ENCODE results near the gene MYBPH.

The MYBPH gene

DNA sequence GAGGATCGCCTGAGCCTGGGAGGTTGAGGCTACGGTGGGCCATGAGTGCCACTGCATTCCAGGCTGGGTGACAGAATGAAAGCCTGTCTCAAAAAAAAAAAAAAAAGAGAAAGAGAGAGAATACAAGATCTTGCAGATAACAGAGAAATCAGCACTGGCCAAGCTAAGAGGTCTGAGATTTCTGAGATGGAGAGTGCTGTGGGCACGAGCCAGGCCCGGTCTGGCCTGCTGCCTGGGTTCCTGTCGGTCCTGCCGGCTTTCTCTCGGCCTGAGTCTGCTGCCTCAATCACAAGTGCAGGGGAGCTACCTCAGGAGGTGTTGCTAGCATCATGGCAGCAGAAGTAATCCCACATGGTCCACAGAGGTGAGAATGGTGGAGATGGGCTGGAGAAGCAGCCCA lies 29.1 kb downstream of the MYBPH start:
- DNase-seq, result no peak

DNA sequence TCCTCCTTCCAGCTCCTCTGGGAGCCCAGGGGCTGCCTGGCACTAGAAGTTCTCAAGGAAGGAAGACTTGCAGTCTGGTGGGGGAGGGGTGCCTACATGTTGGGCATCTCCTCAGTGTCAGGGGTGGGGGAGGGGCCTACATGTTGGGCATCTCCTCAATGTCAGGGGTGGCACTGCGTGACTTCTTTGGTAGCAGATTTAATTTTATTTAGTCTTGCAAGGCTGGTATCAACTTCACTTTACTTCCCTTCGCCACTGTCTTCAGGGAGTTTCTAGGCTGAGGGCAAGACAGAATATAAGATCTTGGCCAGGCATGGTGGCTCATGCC lies 29.6 kb downstream of the MYBPH start:
- no peak for DNase-seq

DNA sequence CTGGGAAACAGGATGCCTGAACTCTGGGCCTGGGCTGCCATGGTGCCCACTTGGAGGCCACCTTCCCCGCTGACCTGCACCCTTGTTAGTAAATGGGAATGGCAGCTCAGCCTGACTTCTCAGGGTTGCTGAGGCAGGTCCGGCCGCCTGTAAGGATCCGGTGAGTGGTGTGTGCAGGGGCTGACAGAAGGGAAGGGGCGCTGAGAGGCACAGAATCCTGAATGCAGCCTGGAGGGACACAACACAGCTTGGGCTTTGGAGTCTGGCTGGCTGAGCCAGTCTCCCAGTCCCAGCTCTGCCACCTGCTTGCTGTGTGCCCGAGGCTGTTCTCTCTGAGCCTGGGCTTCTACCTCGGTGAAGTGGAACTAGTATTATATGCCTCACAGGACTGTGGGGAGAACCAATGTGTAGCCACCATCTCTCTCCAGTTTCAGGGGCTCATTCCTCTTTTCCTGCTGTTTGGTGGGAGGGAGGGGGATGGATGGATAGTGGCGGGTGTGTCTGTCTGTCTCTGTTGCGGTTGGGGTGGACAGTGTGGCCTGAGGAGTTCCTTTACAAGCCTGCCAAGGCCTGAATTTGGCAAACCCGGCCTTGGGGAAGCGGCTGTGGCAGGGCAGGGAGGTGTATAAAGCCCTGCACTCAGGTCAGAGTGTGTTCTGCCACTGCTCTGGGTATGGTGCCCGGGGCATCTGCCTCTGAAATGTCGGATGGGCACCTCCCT lies 30.1 kb downstream of the MYBPH start:
- no peak for DNase-seq

DNA sequence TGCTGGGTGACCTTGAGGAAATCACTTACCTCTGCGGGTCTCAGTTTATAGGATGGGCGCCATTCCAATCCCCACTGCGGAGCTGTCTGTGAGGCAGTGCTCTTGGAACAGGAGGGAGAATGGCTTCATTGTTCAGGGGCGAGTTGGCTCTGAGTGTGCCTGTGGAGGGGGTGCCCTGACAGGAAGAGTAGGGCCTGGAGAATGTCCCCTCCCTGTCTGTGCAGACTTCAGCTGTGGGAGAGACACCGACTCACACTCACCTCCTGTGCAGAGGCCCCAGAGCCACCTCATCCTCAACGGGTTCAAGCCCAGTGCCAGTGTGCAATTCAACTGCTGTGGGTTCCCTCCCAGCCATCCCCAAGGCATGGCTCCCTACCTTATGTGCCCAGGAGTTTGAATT lies 31.0 kb downstream of the MYBPH start:
- no peak for DNase-seq

DNA sequence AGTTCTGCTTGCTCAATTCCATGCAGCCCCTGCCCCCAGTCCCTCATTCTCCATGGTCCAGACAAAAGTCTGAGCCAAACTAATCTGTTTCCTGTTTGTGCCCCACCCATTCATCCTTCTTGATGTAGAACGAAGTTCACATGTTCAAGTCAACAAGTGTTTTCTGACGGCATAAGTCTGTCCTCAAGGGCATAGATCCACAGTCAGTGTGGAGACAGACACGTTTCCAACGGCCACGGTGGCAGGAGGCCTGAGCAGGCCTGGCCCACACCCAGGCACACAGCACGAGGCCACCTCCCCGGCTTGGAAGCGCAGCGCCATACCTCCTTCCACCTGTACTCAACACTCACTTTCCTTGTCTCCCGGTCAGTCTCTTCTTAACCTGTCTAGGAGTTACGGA lies 32.0 kb downstream of the MYBPH start:
- no peak for DNase-seq

DNA sequence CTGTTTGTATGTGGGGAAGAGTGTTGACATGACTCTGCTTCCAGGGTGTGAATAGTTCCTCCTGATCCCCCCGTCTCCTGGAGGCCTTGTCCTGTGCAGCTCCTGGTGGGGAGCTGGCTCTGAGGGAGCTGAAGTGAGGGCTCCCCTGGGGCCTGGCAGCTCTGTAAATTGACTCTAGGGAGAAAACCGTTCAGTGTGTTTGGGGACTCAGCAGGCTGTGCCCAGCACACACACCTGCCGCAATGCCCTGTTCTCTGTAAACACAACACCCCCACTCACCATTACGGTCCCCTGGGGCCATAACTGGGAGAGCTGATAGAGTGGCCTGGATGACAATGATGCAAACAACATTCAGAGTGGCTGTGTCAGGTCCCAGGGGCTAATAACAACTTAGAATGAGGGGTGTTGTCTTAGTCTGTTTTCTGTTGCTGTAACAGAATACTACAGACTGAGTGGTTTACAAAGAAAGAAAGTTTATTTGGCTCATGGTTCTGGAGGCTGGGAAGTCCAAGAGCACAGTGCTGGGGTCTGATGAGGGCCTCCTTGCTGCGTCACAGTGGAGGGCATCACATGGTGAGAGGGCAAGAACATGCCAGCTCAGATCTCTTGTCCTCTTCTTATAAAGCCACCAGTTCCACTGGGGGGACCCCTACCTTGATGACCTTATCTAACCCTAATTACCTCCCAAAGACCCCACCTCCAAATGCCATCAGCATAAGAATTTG lies 32.8 kb downstream of the MYBPH start:
- no peak for DNase-seq

DNA sequence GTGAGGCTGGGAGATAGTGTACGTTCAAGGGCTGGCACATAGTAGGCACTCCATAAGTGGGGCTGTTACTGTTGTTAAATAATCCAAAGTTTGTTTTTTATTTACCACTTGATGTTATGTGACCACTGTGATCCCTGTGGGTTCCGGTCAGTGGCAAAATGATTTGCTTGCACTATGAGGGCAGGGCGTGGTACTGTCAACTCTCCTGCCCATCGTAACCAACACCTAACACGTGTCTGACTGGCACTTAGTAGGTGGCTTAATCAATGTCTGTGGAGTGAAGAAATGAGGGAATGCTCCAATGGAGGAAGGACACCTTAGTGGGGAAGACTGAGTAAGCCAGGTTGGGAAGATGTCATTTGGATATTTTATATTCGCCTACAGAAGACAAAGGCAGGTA lies 33.5 kb downstream of the MYBPH start:
- no peak for DNase-seq

DNA sequence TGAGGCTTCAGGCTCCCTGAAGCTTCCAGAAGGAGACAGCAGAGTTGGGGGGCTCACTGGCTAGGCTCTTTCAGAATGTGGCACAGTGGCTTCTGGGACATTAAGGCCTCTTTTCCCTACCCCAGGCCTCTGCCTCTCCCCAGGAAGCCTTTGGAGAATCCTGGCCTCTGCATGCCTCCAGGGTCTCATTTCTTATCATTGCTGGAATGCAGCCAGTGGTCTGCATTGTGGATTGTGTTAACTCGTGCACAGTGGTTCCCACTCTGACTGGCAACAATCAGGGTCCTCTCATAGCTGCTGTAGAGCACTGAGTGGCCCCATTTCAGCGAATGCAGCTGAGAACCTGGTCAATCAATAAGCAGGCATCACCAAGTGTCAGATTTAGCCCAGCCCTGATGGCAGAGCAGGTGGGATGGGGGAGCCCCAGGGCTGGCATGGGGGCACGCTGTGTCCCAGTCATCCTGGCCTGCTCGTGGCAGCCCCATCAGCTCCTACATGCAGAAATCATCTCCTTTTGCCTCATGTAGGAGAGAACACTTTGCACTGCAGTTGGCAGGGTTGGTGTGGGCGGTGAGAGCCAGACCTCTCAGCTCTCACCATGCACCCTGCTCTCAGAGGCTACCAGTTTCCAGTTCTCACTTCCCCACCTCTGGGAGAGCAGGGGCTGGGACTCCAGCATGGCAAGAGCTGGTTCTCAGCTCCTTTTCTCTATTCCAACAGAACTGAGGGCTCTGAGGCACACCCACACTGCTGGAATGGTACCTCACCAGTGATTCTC lies 34.7 kb downstream of the MYBPH start:
- DNase-seq, result no peak

DNA sequence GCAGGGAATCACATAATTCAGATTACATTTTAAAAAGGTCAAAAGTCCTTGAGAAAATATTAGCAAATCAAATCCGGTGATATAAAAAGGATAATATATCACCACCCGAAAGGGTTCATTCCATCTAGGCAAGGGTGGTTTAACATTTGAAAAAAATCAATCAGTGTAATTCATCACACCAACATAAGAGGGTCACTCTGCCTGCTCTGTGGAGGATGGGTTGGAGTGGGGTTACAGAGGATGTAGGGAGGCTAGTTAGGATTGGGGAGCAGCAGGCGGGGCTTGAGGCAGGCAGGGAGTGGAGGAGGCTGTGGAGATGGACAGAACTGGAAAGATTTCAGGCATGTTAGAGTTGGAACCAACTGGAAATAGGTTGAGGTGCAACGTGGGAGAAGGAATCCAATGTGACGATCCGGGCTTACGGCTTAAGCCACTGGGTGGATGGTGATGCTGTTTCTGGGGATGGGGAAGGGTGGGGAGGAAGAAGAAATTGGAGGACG lies 35.6 kb downstream of the MYBPH start:
- DNase-seq, result no peak

DNA sequence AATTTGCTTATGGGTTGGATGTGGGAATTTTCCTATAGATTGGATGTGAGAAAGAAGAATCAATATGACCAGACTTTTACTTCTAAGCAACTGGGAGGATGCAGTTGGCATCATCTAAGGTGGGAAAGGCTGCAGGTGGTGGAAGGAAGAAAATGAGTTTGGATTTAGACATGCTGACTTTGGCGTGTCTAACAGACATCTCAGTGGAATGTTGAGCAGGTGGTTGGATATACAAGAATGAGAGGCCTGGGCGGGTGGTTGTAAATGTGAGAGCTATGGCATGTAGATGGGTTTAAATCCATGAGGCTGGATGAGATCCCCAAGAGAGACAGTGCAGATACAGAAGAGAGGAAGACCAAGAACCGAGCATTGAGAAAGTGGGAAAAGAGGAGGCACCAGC lies 37.6 kb downstream of the MYBPH start:
- no peak for DNase-seq

DNA sequence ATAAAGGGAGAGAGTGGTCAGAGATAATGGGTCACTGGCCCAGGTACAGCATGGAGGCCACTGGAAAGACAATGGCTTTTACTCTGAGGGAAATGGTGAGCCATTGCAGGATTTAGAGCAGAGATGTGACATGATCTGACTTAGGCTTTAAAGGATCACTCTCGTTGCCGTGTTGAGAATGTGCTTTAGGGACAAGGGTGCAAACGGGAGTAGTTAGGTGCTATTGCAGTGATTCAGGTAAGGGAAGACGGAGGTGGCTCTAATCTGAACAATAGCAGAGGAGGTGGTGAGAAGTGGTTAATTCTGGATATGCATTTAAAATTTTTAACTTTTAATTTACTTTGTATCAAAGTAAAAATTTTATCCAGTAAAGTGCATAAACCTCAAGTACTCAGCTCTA lies 38.3 kb downstream of the MYBPH start:
- no peak for DNase-seq

DNA sequence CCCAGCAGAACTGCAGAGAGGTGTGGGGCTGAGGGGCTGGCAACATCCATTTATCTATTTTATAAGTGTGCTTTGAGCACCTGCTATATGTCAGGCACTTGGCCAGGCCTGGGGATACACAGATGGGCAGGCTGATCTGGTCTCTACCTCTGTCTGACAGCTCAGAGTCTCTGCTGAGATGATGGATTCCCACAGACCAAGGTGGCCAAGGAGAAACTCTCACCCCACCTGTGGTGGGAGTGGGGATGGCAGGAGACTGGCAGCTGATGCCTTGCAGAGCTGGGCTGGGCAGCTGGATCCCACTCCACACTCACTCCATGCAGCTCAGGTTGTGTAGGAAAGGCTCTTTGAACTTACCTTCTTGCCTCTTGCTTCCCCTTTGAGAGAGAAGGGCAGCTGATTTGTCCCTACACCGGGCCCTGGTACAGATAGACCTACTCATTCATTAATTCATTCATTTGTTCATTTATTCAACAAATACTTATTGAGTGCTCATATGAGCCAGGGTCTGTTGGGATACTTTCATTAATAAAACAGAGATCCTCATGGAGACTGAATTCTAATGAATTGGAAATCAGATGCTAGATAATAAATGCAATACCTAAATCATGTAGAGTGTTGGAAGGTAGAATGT lies 39.1 kb downstream of the MYBPH start:
- no peak for DNase-seq

DNA sequence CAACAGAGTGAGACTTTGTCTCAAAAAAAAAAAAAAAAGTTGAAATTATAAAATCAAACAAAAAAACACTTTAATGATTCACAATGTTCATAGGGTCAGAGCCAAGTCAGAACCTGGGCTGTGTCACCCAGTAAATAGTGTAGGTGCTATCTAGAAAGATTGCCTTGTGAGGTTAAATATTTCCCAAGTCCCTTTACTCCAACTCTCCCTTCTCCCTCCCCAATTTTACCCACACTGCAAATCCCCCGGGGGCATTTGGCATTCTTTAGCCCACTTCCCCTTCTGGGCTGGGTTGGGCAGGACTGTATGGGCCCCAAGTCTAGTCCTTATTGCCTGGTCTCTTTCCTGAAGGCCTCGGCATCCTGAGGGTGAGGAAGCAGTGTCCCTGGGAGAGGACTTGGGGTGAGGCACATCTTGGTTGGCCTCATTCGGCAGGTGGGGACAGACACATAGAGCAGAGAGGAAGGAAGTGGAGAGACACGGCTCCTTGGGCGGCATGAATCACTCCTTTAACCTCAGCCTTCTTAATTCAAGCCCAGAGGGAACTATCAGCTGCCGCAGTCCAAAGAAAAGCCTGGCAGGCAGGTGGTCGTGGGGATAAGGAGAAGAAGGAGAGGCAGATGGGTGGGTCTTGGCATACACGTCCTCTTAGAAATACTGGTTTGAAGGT lies 39.9 kb downstream of the MYBPH start:
- no peak for DNase-seq

DNA sequence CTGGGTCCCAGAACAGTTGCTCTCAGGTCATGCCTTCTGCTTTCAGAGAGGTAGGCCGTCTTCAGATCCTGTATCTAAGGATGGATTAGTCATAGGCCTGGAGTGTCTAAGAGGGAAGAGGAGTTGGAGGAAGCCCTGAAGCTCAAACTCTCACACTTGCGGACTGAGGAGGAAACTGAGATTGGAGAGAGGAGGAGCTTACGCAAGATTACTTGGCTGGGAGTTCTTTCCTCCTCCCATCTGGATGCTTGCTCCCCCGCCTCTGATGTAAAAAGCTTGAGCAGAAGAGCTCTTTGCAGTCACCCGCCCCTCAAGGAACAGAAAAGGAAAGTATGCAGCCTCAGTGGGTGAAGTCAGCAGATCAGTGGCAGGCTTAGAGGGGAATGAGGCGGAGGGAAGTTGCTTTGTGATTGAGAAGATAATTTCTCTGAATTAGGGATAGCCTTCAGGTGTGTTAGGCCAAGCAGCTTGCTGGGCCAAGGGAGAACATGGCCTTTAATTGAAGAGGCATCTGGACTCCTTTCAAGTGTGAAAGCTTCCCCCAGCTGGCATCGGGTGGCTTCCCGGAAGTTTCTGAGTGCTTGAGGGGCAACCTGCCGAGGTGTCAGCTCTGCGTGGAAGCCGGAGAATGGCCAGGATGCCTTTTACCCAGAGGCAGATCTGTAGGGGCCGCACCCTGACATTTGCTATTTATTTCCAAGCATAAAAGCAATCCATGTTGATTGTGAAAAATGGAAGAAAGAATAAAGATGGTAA lies 41.5 kb downstream of the MYBPH start:
- DNase-seq, result no peak

DNA sequence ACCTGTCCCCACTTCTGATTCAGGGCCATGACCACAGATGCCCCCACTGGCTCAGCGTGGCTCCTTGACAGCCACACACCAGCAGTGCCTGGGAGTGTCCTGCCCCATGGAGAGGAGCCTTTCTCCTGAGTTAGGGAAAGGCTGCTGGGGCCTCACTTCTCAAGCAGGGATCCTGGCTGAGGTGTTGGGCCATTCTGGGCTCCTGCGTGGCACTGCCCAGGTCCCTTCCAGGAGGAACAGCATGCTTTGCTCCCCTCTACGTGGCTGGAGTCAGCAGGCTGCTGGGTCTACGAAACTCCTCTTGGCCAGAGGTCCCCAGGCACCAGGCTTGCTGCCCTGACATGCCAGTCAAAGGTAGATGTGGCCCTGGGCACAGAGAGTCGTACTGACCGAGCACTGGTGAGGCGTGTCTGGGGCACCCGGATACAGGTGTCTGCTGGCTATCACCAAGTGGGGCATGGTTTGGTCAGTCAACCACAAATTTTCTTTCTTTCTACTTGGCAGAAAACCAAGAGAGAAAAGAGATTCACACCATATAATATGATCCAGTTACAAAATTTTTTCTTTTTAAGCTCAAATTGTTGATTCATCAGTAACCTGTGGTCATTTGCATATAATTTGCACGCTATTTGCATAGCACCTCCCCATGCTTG lies 44.0 kb downstream of the MYBPH start:
- no peak for DNase-seq

DNA sequence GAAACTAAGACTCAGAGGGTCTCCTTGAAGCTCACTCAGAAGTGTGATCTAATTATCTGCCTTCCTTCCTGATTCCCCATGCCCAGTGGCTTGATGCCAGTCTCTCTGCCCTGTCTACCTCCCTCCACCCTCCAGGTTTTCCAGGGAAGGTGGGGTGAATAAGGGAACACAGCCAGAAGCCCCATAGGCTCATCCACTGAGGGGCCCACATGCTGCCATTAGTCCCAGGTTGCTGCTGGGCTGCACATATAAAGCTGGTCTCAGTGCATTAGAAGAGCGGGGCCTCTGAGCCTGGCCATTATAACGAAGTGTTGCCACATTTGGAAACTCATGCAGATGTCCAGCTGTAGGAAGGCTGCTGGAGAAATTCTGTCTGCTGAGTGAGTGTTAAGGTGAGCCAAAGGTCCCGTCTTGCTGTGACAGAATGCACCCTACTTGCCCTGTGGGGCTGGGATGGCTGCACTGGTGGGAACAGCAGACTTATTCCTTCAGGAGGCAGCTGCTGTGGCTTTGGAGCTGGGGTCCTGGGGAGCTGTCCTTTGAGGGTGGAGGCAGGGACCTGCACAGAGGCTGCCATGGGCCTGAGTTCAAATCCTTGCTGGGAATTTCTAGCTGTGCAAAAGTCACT lies 45.2 kb downstream of the MYBPH start:
- DNase-seq, result peak; percentile 9

DNA sequence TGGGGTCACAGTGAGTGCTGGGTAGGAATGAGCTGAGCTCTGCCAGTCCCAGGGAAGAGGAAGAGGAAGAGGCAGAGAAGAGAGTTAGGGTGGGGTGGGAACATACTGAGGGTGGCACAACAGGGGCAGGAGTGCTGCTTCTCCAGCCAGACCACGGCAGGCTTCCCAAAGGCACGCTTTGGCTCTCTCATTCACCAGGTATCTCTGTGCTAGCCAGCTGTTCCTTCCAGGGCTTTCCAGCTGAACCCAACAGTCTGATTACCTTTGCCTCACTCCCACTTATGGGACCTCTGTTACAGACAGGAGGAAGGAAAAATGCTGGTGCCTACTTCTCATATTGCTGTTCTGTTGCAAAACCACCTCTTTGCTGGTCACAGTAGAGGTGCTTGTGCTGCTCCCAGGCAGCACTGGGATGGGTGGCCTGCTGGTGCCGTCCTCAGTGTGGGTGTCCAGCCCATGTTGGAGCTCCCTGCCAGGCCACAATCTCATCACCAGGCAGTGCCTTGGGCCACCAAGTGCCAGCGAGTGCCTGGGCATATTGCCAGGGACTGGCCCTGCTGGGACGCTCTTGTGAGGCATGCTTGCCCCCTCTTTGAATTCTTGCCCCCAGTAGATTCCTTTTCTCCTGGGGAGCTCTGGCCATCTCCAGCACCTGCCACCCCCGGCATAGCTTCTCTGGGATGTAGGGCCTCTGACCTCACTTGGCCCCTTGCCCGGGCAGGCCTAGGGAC lies 46.0 kb downstream of the MYBPH start:
- DNase-seq, result peak; percentile 10

DNA sequence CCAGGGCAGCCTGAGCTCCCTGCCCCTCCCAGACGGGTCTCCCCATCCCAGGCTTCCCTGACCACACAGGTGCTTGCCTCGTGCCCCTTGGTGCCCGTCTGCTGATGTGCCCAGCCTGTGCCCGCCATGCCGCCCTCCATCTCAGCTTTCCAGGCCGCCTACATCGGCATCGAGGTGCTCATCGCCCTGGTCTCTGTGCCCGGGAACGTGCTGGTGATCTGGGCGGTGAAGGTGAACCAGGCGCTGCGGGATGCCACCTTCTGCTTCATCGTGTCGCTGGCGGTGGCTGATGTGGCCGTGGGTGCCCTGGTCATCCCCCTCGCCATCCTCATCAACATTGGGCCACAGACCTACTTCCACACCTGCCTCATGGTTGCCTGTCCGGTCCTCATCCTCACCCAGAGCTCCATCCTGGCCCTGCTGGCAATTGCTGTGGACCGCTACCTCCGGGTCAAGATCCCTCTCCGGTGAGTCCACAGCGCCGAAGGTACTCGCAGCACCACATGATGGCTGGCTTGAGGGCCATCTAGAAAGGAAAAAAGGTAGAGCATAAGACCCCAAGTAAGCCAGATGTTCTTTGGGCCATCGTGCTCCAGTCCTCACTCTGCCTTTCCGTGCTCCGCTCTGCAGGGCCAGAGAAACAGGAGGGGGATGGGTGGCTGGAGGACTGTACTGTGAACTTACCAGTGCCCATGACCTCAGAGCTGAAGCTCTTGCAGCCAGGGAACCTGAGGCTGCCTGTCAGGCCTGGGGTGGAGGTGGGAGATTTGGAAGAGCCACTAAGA lies 46.7 kb downstream of the MYBPH start:
- DNase-seq, result peak; percentile 15

DNA sequence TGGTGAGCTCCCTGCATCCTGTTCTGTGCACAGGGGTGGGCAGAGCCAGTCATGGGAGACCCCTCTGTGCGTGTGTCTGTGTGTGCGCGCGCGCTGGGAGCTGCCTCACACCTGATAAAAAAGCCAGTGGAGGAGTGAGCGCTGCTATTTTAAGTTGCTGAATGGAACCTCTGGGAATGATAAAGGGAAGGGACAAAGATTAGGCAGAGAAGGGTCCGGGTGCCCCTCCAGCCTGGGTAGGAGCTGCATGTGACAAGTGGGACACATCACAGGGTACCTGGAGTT lies 47.3 kb downstream of the MYBPH start:
- no peak for DNase-seq

Measured in stimulated activated CD8-positive, alpha-beta memory T cell treated with anti-CD3 and anti-CD28 coated beads, Interleukin-4, amount 100 ng/mL, for 48 hours (primary cell).